GM23248 (cell line): Measurements from ENCODE around the gene OPRL1.

Experiments used
- EZH2 ChIP-seq: fragments of 200-600 bp; sonication (generic); IDR thresholded peaks from 2 replicates; pipeline ENCODE4 v1.6.1; 2018; ENCODE audit warnings: antibody characterized with exemption, mild to moderate bottlenecking; ENCODE audit not compliant: insufficient read depth, poor library complexity, severe bottlenecking
- EZH2phosphoT487 ChIP-seq: fragments of 200-600 bp; sonication (generic); IDR thresholded peaks from 2 replicates; pipeline ENCODE4 v1.6.1; 2018; ENCODE audit warnings: antibody characterized with exemption, moderate library complexity, mild to moderate bottlenecking, low read depth; ENCODE audit not compliant: insufficient read depth

- TF ChIP-seq EZH2 (no peak), EZH2phosphoT487 (no peak)
Observed at GRCh38 chr20:64099086-64099786, 19.4 kb downstream of the OPRL1 start.
